ENCODE results near the gene PTPN20.
"Not testable (repeated sequence)": the region's sequence is repeated elsewhere in the genome, so short reads cannot be mapped to it uniquely, and the experiment has no call there.

PTPN20 gene

GRCh38 chr10:46960742-46961141, 49.5 kb downstream of the PTPN20 start:
- not testable (repeated sequence) for H3K4me3 ChIP-seq (ENCODE audit: insufficient read depth, low read depth, low read length); H3K36me3 ChIP-seq (ENCODE audit: control insufficient read depth, insufficient read depth, low read length); H3K27me3 ChIP-seq (ENCODE audit: control insufficient read depth, insufficient read depth, low read length, poor library complexity, severe bottlenecking); H3K27ac ChIP-seq (ENCODE audit: insufficient read depth, low read depth, low read length, poor library complexity, severe bottlenecking); H3K4me1 ChIP-seq (ENCODE audit: control insufficient read depth, insufficient read depth, low read length); H3K9me3 ChIP-seq (ENCODE audit: control insufficient read depth, low read length)

DNA sequence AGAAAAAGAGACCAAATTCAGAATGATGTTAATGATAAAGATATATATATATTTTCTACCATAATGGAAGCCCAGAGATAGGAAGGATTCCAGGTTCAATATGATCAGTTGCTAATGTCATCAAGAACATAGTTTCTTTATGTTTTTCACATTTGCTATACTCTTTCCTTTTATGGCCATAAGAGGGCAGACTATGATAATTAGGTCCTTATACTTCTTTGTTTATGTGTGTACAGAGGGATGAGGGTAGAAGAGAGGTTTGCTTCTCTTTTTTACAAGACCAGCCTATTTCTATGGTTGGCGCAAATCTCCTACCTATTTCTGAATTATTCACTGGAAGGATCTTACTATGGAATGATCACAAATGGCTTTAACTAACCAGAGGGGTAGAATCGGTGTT, 52.1 kb downstream of the PTPN20 start:
- not testable (repeated sequence) for H3K36me3 ChIP-seq (ENCODE audit: control insufficient read depth, insufficient read depth, low read length); H3K9me3 ChIP-seq (ENCODE audit: control insufficient read depth, low read length); H3K4me1 ChIP-seq (ENCODE audit: control insufficient read depth, insufficient read depth, low read length); H3K27ac ChIP-seq (ENCODE audit: insufficient read depth, low read depth, low read length, poor library complexity, severe bottlenecking); H3K4me3 ChIP-seq (ENCODE audit: insufficient read depth, low read depth, low read length); H3K27me3 ChIP-seq (ENCODE audit: control insufficient read depth, insufficient read depth, low read length, poor library complexity, severe bottlenecking)
- WGBS, 2 experiments = 100% methylated on average over 1 of the region's 2 CpGs

GRCh38 chr10:46967013-46967412, 55.8 kb downstream of the PTPN20 start:
- H3K4me3 ChIP-seq (ENCODE audit: insufficient read depth, low read depth, low read length); H3K27me3 ChIP-seq (ENCODE audit: control insufficient read depth, insufficient read depth, low read length, poor library complexity, severe bottlenecking); H3K4me1 ChIP-seq (ENCODE audit: control insufficient read depth, insufficient read depth, low read length); H3K27ac ChIP-seq (ENCODE audit: insufficient read depth, low read depth, low read length, poor library complexity, severe bottlenecking); H3K9me3 ChIP-seq (ENCODE audit: control insufficient read depth, low read length); H3K36me3 ChIP-seq (ENCODE audit: control insufficient read depth, insufficient read depth, low read length): not testable (repeated sequence)
- WGBS, 2 experiments = no CpG with 5 or more reads among the region's 2 CpGs

DNA sequence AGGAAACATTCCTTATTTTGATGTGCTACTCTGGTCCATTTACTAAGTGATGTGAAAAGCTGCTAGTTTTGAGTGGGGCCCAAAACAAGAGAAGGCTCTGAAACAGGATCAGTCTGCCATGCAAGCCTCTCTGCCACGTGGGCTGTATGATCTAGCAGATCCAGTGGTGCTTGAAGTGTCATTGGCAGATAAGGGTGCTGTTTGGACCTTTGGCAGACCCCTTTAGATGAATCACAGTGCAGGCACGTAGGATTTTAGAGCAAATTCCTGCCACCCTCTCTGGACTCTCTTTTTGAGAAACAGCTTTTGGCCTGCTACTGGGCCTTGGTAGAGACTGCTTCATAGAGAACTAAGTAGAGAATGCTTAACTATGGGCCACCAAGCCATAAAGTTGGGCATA, 69.0 kb downstream of the PTPN20 start:
- no CpG with 5 or more reads among the region's 2 CpGs for WGBS, 2 experiments
- H3K36me3 ChIP-seq (ENCODE audit: control insufficient read depth, insufficient read depth, low read length); H3K27me3 ChIP-seq (ENCODE audit: control insufficient read depth, insufficient read depth, low read length, poor library complexity, severe bottlenecking); H3K27ac ChIP-seq (ENCODE audit: insufficient read depth, low read depth, low read length, poor library complexity, severe bottlenecking); H3K4me1 ChIP-seq (ENCODE audit: control insufficient read depth, insufficient read depth, low read length); H3K4me3 ChIP-seq (ENCODE audit: insufficient read depth, low read depth, low read length); H3K9me3 ChIP-seq (ENCODE audit: control insufficient read depth, low read length): not testable (repeated sequence)

GRCh38 chr10:46987233-46987924, 76.2 kb downstream of the PTPN20 start:
- not testable (repeated sequence) for H3K27ac ChIP-seq (ENCODE audit: insufficient read depth, low read depth, low read length, poor library complexity, severe bottlenecking); H3K4me3 ChIP-seq (ENCODE audit: insufficient read depth, low read depth, low read length); H3K27me3 ChIP-seq (ENCODE audit: control insufficient read depth, insufficient read depth, low read length, poor library complexity, severe bottlenecking); H3K36me3 ChIP-seq (ENCODE audit: control insufficient read depth, insufficient read depth, low read length); H3K4me1 ChIP-seq (ENCODE audit: control insufficient read depth, insufficient read depth, low read length); H3K9me3 ChIP-seq (ENCODE audit: control insufficient read depth, low read length)
- WGBS, 2 experiments = no CpG with 5 or more reads among the region's 10 CpGs

DNA sequence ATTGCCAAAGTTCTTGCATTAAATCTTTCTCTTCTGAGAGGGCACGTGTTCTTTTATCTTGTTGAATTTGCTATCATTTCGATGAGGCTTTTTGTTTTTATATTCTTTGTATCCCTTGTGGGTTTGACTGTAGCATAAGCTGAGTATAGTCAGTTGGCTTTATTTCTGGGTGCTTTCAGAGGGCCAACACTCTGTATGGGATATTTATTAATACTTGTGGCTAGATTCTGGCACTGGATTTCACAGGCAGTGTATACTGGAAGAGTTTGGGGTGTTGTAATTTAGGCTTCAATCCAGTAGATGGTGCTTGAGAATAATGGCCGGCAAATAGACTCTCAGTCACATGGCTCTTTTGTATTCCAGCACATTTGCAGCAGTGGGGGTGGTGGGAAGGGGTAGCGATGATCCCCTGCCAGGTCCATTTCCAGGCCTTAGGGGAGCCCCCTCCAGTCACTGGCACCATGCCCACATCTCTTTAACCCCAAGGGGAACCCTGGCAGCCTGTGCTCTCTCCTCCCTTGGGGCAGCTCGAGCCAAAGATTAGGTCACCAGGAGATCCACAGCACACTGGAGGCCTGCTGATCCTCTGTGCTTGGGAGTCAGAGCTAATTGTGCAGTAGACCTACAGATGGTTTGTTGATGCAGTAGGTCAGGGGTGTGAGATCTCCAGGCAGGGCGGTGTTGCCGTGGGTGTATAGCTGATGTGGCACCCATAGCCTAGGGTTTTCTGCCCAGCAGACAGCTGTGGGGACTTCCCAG, 81.8 kb downstream of the PTPN20 start:
- no peaks in the 10 kb centered on the region for H3K9me3 ChIP-seq (ENCODE audit: control insufficient read depth, low read length)
- no peak overlapping the region for H3K4me3 ChIP-seq (ENCODE audit: insufficient read depth, low read depth, low read length)
- 80 to 85% methylated on average over 7 of the region's 7 CpGs for WGBS, 2 experiments

DNA sequence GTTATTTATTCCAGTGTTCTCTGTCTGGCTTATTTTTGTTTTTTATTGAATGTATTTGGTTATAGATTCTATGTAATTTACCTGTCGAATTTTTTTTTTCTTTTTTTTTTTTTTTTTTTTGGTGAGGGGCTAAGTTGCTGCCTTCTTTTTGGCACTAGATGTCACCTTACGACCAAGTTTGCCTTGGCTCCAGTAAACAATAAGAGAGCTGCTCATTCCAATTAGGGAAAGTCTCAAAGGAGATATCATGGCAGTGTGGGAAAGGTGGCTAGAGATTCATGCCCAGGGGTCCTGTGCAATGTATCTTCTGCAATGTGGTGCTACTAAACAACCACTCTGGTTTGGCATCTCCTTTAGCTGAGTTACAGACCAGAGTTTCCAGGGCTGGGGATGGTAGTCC, 84.0 kb downstream of the PTPN20 start:
- Histone ChIP-seq H3K36me3 (ENCODE audit: control insufficient read depth, insufficient read depth, low read length) (no peaks in the 10 kb centered on the region), H3K27ac (ENCODE audit: insufficient read depth, low read depth, low read length, poor library complexity, severe bottlenecking) (no peak overlapping the region), H3K27me3 (ENCODE audit: control insufficient read depth, insufficient read depth, low read length, poor library complexity, severe bottlenecking) (no peaks in the 10 kb centered on the region), H3K4me3 (ENCODE audit: insufficient read depth, low read depth, low read length) (no peak overlapping the region), H3K4me1 (ENCODE audit: control insufficient read depth, insufficient read depth, low read length) (no peaks in the 10 kb centered on the region), H3K9me3 (ENCODE audit: control insufficient read depth, low read length) (no peaks in the 10 kb centered on the region)
- WGBS, 2 experiments = 60 to 75% methylated on average over 2 of the region's 2 CpGs

More for the DNA sequence above, 81.8 kb downstream of the PTPN20 start:
- H3K27me3 ChIP-seq (ENCODE audit: control insufficient read depth, insufficient read depth, low read length, poor library complexity, severe bottlenecking) = no peaks in the 10 kb centered on the region
- no peaks in the 10 kb centered on the region for H3K4me1 ChIP-seq (ENCODE audit: control insufficient read depth, insufficient read depth, low read length)
- H3K36me3 ChIP-seq (ENCODE audit: control insufficient read depth, insufficient read depth, low read length) = no peaks in the 10 kb centered on the region
- no peak overlapping the region for H3K27ac ChIP-seq (ENCODE audit: insufficient read depth, low read depth, low read length, poor library complexity, severe bottlenecking)

GRCh38 chr10:46998192-46998591, 87.0 kb downstream of the PTPN20 start:
- no peak overlapping the region for H3K4me3 ChIP-seq (ENCODE audit: insufficient read depth, low read depth, low read length)
- no peaks in the 10 kb centered on the region for H3K9me3 ChIP-seq (ENCODE audit: control insufficient read depth, low read length)
- no peaks in the 10 kb centered on the region for H3K36me3 ChIP-seq (ENCODE audit: control insufficient read depth, insufficient read depth, low read length)
- no peaks in the 10 kb centered on the region for H3K27me3 ChIP-seq (ENCODE audit: control insufficient read depth, insufficient read depth, low read length, poor library complexity, severe bottlenecking)
- no peaks in the 10 kb centered on the region for H3K4me1 ChIP-seq (ENCODE audit: control insufficient read depth, insufficient read depth, low read length)
- no peak overlapping the region for H3K27ac ChIP-seq (ENCODE audit: insufficient read depth, low read depth, low read length, poor library complexity, severe bottlenecking)

- WGBS, 2 experiments = 90% methylated on average over 2 of the region's 2 CpGs
Observed at GRCh38 chr10:46998595-46998994, 87.4 kb downstream of the PTPN20 start.

GRCh38 chr10:46999217-46999616, 88.0 kb downstream of the PTPN20 start:
- WGBS, 2 experiments = 89 to 96% methylated on average over 3 of the region's 3 CpGs
- Histone ChIP-seq H3K4me3 (ENCODE audit: insufficient read depth, low read depth, low read length) (no peak overlapping the region), H3K27me3 (ENCODE audit: control insufficient read depth, insufficient read depth, low read length, poor library complexity, severe bottlenecking) (no peaks in the 10 kb centered on the region), H3K27ac (ENCODE audit: insufficient read depth, low read depth, low read length, poor library complexity, severe bottlenecking) (no peak overlapping the region), H3K36me3 (ENCODE audit: control insufficient read depth, insufficient read depth, low read length) (no peaks in the 10 kb centered on the region), H3K9me3 (ENCODE audit: control insufficient read depth, low read length) (no peaks in the 10 kb centered on the region), H3K4me1 (ENCODE audit: control insufficient read depth, insufficient read depth, low read length) (no peaks in the 10 kb centered on the region)

More at GRCh38 chr10:46998595-46998994, 87.4 kb downstream of the PTPN20 start:
- H3K4me3 ChIP-seq (ENCODE audit: insufficient read depth, low read depth, low read length) = no peak overlapping the region
- H3K27ac ChIP-seq (ENCODE audit: insufficient read depth, low read depth, low read length, poor library complexity, severe bottlenecking) = no peak overlapping the region
- H3K36me3 ChIP-seq (ENCODE audit: control insufficient read depth, insufficient read depth, low read length) = no peaks in the 10 kb centered on the region
- H3K4me1 ChIP-seq (ENCODE audit: control insufficient read depth, insufficient read depth, low read length) = no peaks in the 10 kb centered on the region
- no peaks in the 10 kb centered on the region for H3K27me3 ChIP-seq (ENCODE audit: control insufficient read depth, insufficient read depth, low read length, poor library complexity, severe bottlenecking)
- H3K9me3 ChIP-seq (ENCODE audit: control insufficient read depth, low read length) = no peaks in the 10 kb centered on the region
